Skeletal muscle tissue (tissue), 4 donors: ENCODE data around the gene KRTAP19-5. TPM values are rescaled to one million over a fixed set of nuclear protein-coding genes. Genes with fewer than 3 reads are reported as not detected.
"Not testable (repeated sequence)": the region's sequence is repeated elsewhere in the genome, so short reads cannot be mapped to it uniquely, and the experiment has no call there.

Experiments used
- H3K27ac ChIP-seq: one replicate; pipeline ENCODE4 v1.7.0; 2013; ENCODE audit warnings: mild to moderate bottlenecking, low read depth, low read length, inconsistent platforms
- H3K27me3 ChIP-seq, 3 donors: one replicate each; pipeline ENCODE4 v1.7.0; 2013; ENCODE audit warnings: low read length in 3 of 3; ENCODE audit not compliant: control insufficient read depth in 3 of 3, insufficient read depth in 3 of 3
- H3K36me3 ChIP-seq, 3 donors: one replicate each; pipeline ENCODE4 v1.7.0; 2013; ENCODE audit warnings: low read length in 3 of 3; ENCODE audit not compliant: control insufficient read depth in 3 of 3, insufficient read depth in 3 of 3
- H3K4me1 ChIP-seq, 3 donors: one replicate each; pipeline ENCODE4 v1.7.0; 2013; ENCODE audit warnings: low read length in 3 of 3, mild to moderate bottlenecking in 3 of 3; ENCODE audit not compliant: control insufficient read depth in 3 of 3, insufficient read depth in 3 of 3
- H3K4me3 ChIP-seq, 3 donors: one replicate each; pipeline ENCODE4 v1.7.0; 2013; ENCODE audit warnings: low read length in 3 of 3
- H3K9ac ChIP-seq, 3 donors: one replicate each; pipeline ENCODE4 v1.7.0; 2013; ENCODE audit warnings: low read length in 3 of 3, mild to moderate bottlenecking in 3 of 3, moderate library complexity in 2 of 3, low read depth in 1 of 3
- H3K9me3 ChIP-seq, 3 donors: one replicate each; pipeline ENCODE4 v1.7.0; 2013; ENCODE audit warnings: low read length in 3 of 3; ENCODE audit not compliant: control insufficient read depth in 3 of 3
- total RNA-seq: library from RNA; depleted of rRNA; stranded (reverse); fragments of >200 nt; gene quantifications from one replicate; pipeline ENCODE4 v1.2.3, GENCODE V29; 2014
- donor health status: Osteomylitis.

KRTAP19-5 gene
- not detected for total RNA-seq

DNA sequence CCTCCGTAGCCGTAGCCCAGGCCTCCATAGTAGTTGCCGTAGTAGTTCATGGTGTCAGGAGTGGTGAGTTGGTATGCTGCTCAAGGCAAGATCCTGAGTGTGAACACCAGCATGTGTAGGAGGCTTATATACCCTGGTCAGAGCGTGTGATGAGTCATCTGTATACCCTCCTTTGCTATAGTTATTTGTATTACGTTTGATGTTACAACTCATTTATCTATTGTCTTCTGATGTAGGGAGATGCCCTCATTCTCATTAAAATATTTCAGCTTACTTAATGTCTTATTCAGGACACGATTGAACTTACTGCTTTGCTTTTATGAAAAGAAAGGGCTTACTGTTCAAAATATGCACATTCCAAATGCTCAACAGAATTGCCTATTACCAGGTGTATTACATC is at the start of gene KRTAP19-5:
TSS of gene KRTAP19-5 (minus strand) at position 101 of the 400 bp plus-strand sequence. CDS start at position 50, 51 bp downstream.
- no peak within 1 kb of the TSS for H3K9ac ChIP-seq
- no peaks in the 10 kb centered on the region for H3K9me3 ChIP-seq
- H3K4me1 ChIP-seq, result no peaks in the 10 kb centered on the region
- no peaks in the 10 kb centered on the region for H3K27me3 ChIP-seq
- H3K36me3 ChIP-seq, result no peaks in the 10 kb centered on the region
- H3K27ac ChIP-seq, result no peak within 1 kb of the TSS
- H3K4me3 ChIP-seq, result no peak within 1 kb of the TSS

DNA sequence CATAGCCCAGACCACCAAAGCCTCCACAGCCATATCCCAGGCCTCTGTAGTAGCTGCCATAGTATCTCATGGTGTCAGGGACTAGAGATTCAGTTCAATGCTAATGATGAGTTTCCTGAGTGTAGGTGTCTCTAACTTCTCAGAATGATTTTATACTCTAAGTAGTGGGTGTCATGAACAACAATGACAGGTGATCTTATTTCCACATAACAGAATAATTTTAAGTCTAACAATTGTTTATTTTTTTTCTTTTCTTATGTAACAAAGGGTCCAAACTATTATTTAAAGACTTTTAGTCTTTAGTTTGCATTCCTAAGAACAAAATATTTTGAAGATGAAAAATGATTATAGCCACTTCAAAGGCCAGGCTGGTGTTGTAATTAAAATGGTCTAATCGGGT is 39.8 kb upstream of the KRTAP19-5 start, which contains the start of gene KRTAP19-6:
TSS of gene KRTAP19-6 (minus strand) at position 101 of the 400 bp plus-strand sequence. CDS start at position 70, 31 bp downstream.
- Histone ChIP-seq H3K9ac (no peak within 1 kb of the TSS), H3K9me3 (no peaks in the 10 kb centered on the region), H3K36me3 (no peaks in the 10 kb centered on the region), H3K27ac (no peak within 1 kb of the TSS), H3K4me3 (no peak within 1 kb of the TSS), H3K4me1 (no peaks in the 10 kb centered on the region), H3K27me3 (no peaks in the 10 kb centered on the region)

DNA sequence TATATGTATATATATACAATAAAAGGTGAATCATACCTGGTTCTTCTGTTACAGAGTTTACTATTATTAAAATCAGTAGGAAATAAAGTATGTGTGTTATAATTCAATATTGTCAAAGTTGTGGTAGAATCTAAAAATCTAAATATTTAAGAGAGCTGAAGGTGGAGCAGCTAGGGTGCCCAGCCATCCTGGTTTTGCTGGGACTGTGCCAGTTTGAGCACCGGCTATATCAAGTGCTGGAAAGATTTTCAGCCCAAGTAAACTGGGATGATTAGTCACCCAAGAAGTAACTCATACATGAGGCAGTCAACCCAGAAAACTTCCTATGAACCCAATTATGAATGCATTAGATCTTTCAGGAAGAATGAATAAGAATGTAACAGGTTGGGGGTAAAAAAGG is 16.9 kb upstream of the KRTAP19-5 start:
- Histone ChIP-seq H3K4me1 (no peaks in the 10 kb centered on the region), H3K4me3 (no peak overlapping the region), H3K9ac (no peak overlapping the region), H3K9me3 (no peaks in the 10 kb centered on the region), H3K27me3 (no peaks in the 10 kb centered on the region), H3K36me3 (no peaks in the 10 kb centered on the region), H3K27ac (no peak overlapping the region)

DNA sequence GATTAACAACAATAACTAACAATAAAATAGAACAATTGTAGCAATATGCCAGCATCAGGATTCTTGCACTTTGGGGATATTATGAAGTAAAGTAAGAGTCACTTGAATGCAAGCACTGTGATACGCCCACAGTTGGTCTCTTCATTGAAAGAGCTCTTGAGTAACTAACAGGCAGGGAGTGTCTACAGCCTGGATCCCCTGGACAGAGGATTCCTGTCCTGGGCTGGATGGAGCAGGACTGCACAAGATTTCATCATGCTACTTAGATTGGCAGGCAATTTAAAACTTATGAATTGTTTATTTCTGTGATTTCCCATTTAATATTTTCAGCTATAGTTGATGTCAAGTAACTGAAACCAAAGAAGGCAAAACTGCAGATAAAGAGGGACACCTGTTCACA is 13.7 kb upstream of the KRTAP19-5 start:
- no peaks in the 10 kb centered on the region for H3K4me1 ChIP-seq
- no peak overlapping the region for H3K27ac ChIP-seq
- H3K36me3 ChIP-seq, result no peaks in the 10 kb centered on the region
- no peak overlapping the region for H3K4me3 ChIP-seq
- no peaks in the 10 kb centered on the region for H3K9me3 ChIP-seq
- no peak overlapping the region for H3K9ac ChIP-seq
- H3K27me3 ChIP-seq, result no peaks in the 10 kb centered on the region

DNA sequence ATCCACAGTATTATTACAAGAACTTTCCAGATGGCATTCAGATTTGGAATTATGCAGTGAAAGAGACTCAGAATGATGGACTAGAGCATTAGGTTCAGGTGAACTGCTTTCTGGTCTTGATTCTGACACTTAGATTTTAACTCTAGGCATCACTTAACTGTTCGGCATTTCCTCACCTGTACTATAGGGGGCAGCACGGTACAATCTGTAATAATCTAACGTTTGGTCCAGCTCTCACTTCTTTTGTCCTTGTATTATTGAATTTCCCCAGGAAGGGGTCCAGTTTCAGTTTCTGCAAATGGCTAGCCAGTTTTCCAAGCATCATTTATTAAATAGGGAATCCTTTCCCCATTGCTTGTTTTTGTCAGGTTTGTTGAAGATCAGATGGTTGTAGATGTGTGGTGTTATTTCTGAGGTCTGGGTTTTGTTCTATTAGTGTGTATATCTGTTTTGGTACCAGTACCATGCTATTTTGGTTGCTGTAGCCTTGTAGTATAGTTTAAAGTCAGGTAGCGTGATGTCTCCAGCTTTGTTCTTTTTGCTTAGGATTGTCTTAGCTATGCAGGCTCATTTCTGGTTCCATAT is 3.8 kb upstream of the KRTAP19-5 start:
- H3K27me3 ChIP-seq, H3K4me1 ChIP-seq, H3K9ac ChIP-seq, H3K4me3 ChIP-seq, H3K27ac ChIP-seq, H3K36me3 ChIP-seq, H3K9me3 ChIP-seq: not testable (repeated sequence)

DNA sequence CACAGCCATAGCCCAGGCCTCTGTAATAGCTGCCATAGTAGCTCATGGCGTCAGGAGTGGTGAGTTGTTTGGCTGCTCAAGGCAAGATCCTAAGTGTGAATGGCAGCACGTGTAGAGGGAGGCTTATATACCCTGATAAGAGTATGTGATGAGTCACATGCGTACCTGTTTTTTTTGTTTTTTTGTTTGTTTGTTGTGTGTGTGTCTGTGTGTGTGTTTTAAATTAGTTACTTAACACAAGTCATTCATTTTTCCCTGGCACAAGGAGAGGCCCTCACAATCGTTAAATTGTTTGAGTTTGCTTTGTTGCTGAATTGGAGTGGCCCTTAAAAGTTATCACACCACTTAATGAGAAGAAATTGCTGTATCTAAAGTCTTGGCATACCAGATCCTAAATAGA is 4.9 kb downstream of the KRTAP19-5 start, which contains the start of gene KRTAP19-4:
TSS of gene KRTAP19-4 (minus strand) at position 101 of the 400 bp plus-strand sequence. CDS start at position 46, 55 bp downstream.
- Histone ChIP-seq H3K27me3 (no peaks in the 10 kb centered on the region), H3K4me3 (no peak within 1 kb of the TSS), H3K27ac (no peak within 1 kb of the TSS), H3K36me3 (no peaks in the 10 kb centered on the region), H3K9ac (no peak within 1 kb of the TSS), H3K9me3 (no peaks in the 10 kb centered on the region), H3K4me1 (no peaks in the 10 kb centered on the region)

DNA sequence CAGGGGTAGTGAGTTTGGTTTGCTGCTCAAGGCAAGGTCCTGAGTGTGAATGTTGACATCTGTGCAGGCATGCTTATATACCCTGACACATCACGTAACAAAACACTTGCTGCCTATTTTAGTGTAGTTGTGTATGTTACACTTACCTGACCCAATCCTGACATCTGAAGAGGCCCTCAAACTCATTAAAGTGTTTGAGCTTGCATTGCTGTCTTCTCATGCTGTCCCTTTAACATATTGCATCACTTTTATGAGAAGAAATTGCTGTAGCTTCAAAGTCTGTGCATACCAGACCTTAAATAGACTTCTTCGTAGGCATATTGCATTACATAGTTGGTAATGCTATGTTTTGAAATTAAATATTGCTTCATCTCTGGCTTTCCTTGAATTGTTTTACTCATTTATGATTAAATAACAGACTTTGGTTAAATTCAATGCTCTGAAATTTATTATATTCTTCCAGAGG is 9.9 kb downstream of the KRTAP19-5 start, which contains the start of gene KRTAP19-3:
TSS of gene KRTAP19-3 (minus strand) at position 51 of the 466 bp plus-strand sequence. CDS start 56 bp downstream, outside the sequence.
- H3K27me3 ChIP-seq, result no peaks in the 10 kb centered on the region
- H3K4me3 ChIP-seq, result peak within 1 kb of the TSS in 1 of 3 donors; percentile 25
- peaks cover 0 to 3% (median 2%) of the 10 kb centered on the region in 3 donors for H3K9me3 ChIP-seq
- H3K36me3 ChIP-seq, result no peaks in the 10 kb centered on the region
- H3K27ac ChIP-seq, result no peak within 1 kb of the TSS
- no peak within 1 kb of the TSS for H3K9ac ChIP-seq
- no peaks in the 10 kb centered on the region for H3K4me1 ChIP-seq

DNA sequence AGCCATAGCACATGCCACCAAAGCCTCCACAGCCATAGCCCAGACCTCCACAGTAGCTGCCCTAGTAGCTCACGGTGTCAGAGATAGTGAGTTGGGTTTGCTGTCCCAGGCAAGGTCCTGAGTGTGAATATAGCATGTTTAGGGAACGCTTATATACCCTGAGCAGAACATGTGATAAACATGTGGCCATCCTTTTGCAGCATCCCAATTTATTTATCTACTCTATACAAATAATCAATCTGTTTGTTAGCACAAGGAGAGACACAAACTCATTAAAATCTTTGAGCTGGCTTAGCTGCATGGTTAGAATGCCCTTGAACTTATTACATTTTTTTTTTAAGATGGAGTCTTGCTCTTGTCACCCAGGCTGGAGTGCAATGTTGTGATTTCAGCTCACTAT is 14.6 kb downstream of the KRTAP19-5 start, which contains the start of gene KRTAP19-2:
TSS of gene KRTAP19-2 (minus strand) at position 101 of the 400 bp plus-strand sequence. CDS start at position 13, 88 bp downstream.
- H3K36me3 ChIP-seq, result no peaks in the 10 kb centered on the region
- no peak within 1 kb of the TSS for H3K4me3 ChIP-seq
- peaks cover 0 to 7% (median 6%) of the 10 kb centered on the region in 3 donors for H3K9me3 ChIP-seq
- no peak within 1 kb of the TSS for H3K27ac ChIP-seq
- H3K4me1 ChIP-seq, result no peaks in the 10 kb centered on the region
- H3K9ac ChIP-seq, result no peak within 1 kb of the TSS
- H3K27me3 ChIP-seq, result no peaks in the 10 kb centered on the region

DNA sequence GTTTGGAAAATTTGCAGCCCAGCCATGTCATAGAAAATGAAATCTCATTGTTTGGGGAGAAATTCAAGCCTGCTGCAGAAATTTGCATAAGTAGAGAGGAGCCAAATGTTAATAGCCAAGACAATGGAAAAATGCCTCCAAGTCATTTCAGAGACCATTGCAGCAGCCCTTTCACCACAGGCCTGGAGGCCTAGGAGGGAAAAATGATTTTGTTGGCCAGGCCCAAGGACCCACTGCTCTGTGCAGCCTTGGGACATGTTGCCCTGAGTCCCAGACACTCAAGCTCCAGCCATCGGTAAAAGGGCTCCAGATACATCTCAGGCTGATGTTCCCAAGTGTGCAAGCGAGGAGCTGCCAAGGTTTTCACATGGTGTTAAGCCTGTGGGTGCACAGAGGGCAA is 15.8 kb downstream of the KRTAP19-5 start:
- Histone ChIP-seq H3K27me3 (no peaks in the 10 kb centered on the region), H3K36me3 (no peaks in the 10 kb centered on the region), H3K27ac (no peak overlapping the region), H3K9me3 (peaks cover 0 to 6% (median 5%) of the 10 kb centered on the region in 3 donors), H3K4me3 (no peak overlapping the region), H3K9ac (no peak overlapping the region), H3K4me1 (no peaks in the 10 kb centered on the region)

DNA sequence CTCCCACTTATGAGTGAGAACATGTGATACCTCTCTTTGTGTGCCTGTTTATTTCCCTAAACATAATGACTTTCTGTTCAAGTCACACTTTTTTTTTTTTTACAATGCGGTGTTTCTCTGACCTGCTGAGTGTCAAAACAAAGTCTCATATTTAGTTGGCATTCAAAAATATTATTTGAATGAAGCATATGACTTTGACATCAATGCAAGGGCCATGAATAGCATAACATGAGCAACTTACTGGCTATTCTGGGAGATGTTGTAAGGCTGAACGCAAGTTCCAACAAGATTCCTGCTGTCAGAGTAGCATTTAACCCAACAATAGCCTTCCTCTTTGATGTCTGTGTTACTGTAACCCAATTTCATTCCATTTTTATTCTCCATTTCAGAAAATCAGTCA is 19.8 kb downstream of the KRTAP19-5 start:
- Histone ChIP-seq H3K27ac (peak overlapping the region; percentile 61), H3K27me3 (no peaks in the 10 kb centered on the region), H3K9ac (no peak overlapping the region), H3K4me3 (no peak overlapping the region), H3K9me3 (peaks cover 0 to 5% (median 4%) of the 10 kb centered on the region in 3 donors), H3K36me3 (no peaks in the 10 kb centered on the region), H3K4me1 (no peaks in the 10 kb centered on the region)
